H1 (cell line): ENCODE measurements around the gene PARD3. TPM values are rescaled to one million over a fixed set of nuclear protein-coding genes. Genes with fewer than 3 reads are reported as not detected.

Experiments
- CTCF ChIA-PET: fragments of 300-600 bp; sonication (Branson Sonifier 250); formaldehyde crosslinking; loops from one replicate; lab custom pipeline; 2021; ENCODE audit not compliant: partially characterized antibody; lab: Charles Lee
- POLR2A ChIA-PET: fragments of 300-600 bp; sonication (Branson Sonifier 250); formaldehyde crosslinking; loops from one replicate; lab custom pipeline; 2021; ENCODE audit warnings: inconsistent platforms; ENCODE audit not compliant: partially characterized antibody; lab: Charles Lee
- DNase-seq, 2 experiments: peaks; one replicate each; pipeline versions ENCODE4 v3.0.0 to v3.0.0-alpha.2; 2010 to 2022; ENCODE audit warnings: low spot score in 2 of 2, low read depth in 1 of 2, mixed read lengths in 1 of 2
- FAIRE-seq: peaks from 2 replicates; lab custom pipeline; 2011; peaks lifted over from hg19 to GRCh38; lab: Jason Lieb, UNC
- H2AFZ ChIP-seq: 2 replicates; pipeline ENCODE4 v1.8.1; 2012; ENCODE audit warnings: low read length, inconsistent platforms
- H2AK5ac ChIP-seq: 2 replicates; pipeline ENCODE4 v1.6.1; 2013; ENCODE audit warnings: low read depth, low read length
- H2BK120ac ChIP-seq: replicated peaks from 2 replicates; pipeline ENCODE3; 2013; ENCODE audit warnings: low read depth, low read length, inconsistent platforms
- H2BK12ac ChIP-seq: 2 replicates; pipeline ENCODE4 v1.6.1; 2013; ENCODE audit warnings: low read depth, low read length
- H2BK15ac ChIP-seq: 2 replicates; pipeline ENCODE4 v1.6.1; 2013; ENCODE audit warnings: low read length
- H2BK20ac ChIP-seq: 2 replicates; pipeline ENCODE4 v1.6.1; 2013; ENCODE audit warnings: low read length
- H2BK5ac ChIP-seq: 2 replicates; pipeline ENCODE4 v1.6.1; 2013; ENCODE audit warnings: low read depth, low read length
- H3K14ac ChIP-seq: 2 replicates; pipeline ENCODE4 v1.6.1; 2013; ENCODE audit warnings: inconsistent platforms; ENCODE audit not compliant: insufficient read length
- H3K18ac ChIP-seq: 2 replicates; pipeline ENCODE4 v1.6.1; 2013; ENCODE audit warnings: low read length; ENCODE audit errors: extremely low read depth
- H3K23ac ChIP-seq: 2 replicates; pipeline ENCODE4 v1.6.1; 2013; ENCODE audit warnings: inconsistent platforms; ENCODE audit not compliant: insufficient read length
- H3K23me2 ChIP-seq: 2 replicates; pipeline ENCODE4 v1.6.1; 2013; ENCODE audit warnings: low read depth, low read length
- H3K27ac ChIP-seq: 2 replicates; pipeline ENCODE4 v1.6.1; 2011; ENCODE audit warnings: low read depth, low read length, inconsistent platforms
- H3K27me3 ChIP-seq, 4 experiments: replicated peaks in 1 of 4; 1 replicate in 1 of 4; 2 replicates in 3 of 4; pipeline versions ENCODE4 v1.6.1 to v1.8.1; 2011 to 2013; ENCODE audit warnings: low read length in 3 of 4, mild to moderate bottlenecking in 3 of 4, inconsistent platforms in 2 of 4, mixed read lengths in 2 of 4, moderate library complexity in 1 of 4; ENCODE audit not compliant: control insufficient read depth in 3 of 4, insufficient read depth in 3 of 4; ENCODE audit errors: extremely low read depth in 1 of 4
- H3K36me3 ChIP-seq, 4 experiments: 2 replicates each; pipeline versions ENCODE4 v1.6.1 to v1.8.1; 2011 to 2013; ENCODE audit warnings: mild to moderate bottlenecking in 4 of 4, low read length in 3 of 4, moderate library complexity in 2 of 4, control low read depth in 1 of 4, inconsistent platforms in 1 of 4; ENCODE audit not compliant: insufficient read depth in 4 of 4, control insufficient read depth in 2 of 4
- H3K4ac ChIP-seq: replicated peaks from 2 replicates; pipeline ENCODE3; 2013; ENCODE audit warnings: low read length, low read depth, mixed read lengths, inconsistent platforms; ENCODE audit not compliant: insufficient read length
- H3K4me1 ChIP-seq, 4 experiments: replicated peaks in 1 of 4; 1 replicate in 1 of 4; 2 replicates in 3 of 4; pipeline versions ENCODE4 v1.6.1 to v1.8.1; 2011 to 2013; ENCODE audit warnings: low read length in 3 of 4, inconsistent platforms in 2 of 4, mixed read lengths in 1 of 4; ENCODE audit not compliant: insufficient read depth in 4 of 4, control insufficient read depth in 3 of 4
- H3K4me2 ChIP-seq, 2 experiments: 2 replicates each; pipeline versions ENCODE4 v1.6.1 to v1.8.1; 2011 to 2013; ENCODE audit warnings: low read depth in 2 of 2, low read length in 2 of 2, control low read depth in 1 of 2, inconsistent platforms in 1 of 2, mild to moderate bottlenecking in 1 of 2; ENCODE audit not compliant: insufficient read depth in 1 of 2
- H3K4me3 ChIP-seq, 4 experiments: fragments of 200-600, 300-600 bp in 1 of 4; sonication (generic), shearing (Covaris generic), sonication (Bioruptor Twin) in 1 of 4; 2 replicates each; pipeline versions ENCODE4 v1.5.1 to v1.8.1; 2011 to 2016; ENCODE audit warnings: low read length in 4 of 4, low read depth in 3 of 4, control low read depth in 2 of 4, inconsistent platforms in 2 of 4, mild to moderate bottlenecking in 2 of 4, mixed read lengths in 1 of 4, moderate library complexity in 1 of 4; ENCODE audit not compliant: insufficient read depth in 2 of 4; ENCODE audit errors: extremely low read depth in 1 of 4
- H3K56ac ChIP-seq: replicated peaks from 2 replicates; pipeline ENCODE3; 2013; ENCODE audit warnings: low read depth, mild to moderate bottlenecking, mixed read lengths, low read length, inconsistent platforms; ENCODE audit not compliant: insufficient read length
- H3K79me1 ChIP-seq: 2 replicates; pipeline ENCODE4 v1.6.1; 2013; ENCODE audit warnings: low read depth, low read length, control low read depth
- H3K79me2 ChIP-seq, 2 experiments: 2 replicates each; pipeline versions ENCODE4 v1.6.1 to v1.8.1; 2012 to 2013; ENCODE audit warnings: low read length in 2 of 2, mild to moderate bottlenecking in 2 of 2, inconsistent platforms in 1 of 2; ENCODE audit not compliant: insufficient read depth in 2 of 2, control insufficient read depth in 1 of 2
- H3K9ac ChIP-seq, 4 experiments: replicated peaks in 1 of 4; 1 replicate in 1 of 4; 2 replicates in 3 of 4; pipeline versions ENCODE4 v1.6.1 to v1.8.1; 2011 to 2013; ENCODE audit warnings: low read depth in 3 of 4, low read length in 3 of 4, control low read depth in 2 of 4, mild to moderate bottlenecking in 2 of 4, moderate library complexity in 2 of 4, inconsistent platforms in 1 of 4; ENCODE audit errors: extremely low read depth in 1 of 4
- H3K9me3 ChIP-seq, 2 experiments: 2 replicates each; pipeline versions ENCODE4 v1.6.1 to v1.8.1; 2012 to 2013; ENCODE audit warnings: mild to moderate bottlenecking in 2 of 2, moderate library complexity in 2 of 2, control low read depth in 1 of 2, inconsistent platforms in 1 of 2, low read depth in 1 of 2, low read length in 1 of 2, mixed read lengths in 1 of 2; ENCODE audit not compliant: insufficient read depth in 2 of 2
- H4K20me1 ChIP-seq, 2 experiments: replicated peaks in 1 of 2; 2 replicates each; pipeline versions ENCODE3 to v1.8.1; 2011 to 2013; ENCODE audit warnings: inconsistent platforms in 2 of 2, low read length in 2 of 2, mild to moderate bottlenecking in 1 of 2; ENCODE audit not compliant: insufficient read depth in 2 of 2, control insufficient read depth in 1 of 2
- H4K5ac ChIP-seq: 2 replicates; pipeline ENCODE4 v1.6.1; 2013; ENCODE audit warnings: low read length, low read depth, mixed read lengths, inconsistent platforms; ENCODE audit not compliant: insufficient read length
- H4K8ac ChIP-seq: 2 replicates; pipeline ENCODE4 v1.8.0; 2013; ENCODE audit warnings: mild to moderate bottlenecking, moderate library complexity, low read length, inconsistent platforms; ENCODE audit not compliant: insufficient read depth; ENCODE audit errors: extremely low read depth
- H4K91ac ChIP-seq: replicated peaks from 2 replicates; pipeline ENCODE3; 2013; ENCODE audit warnings: low read length, mixed read lengths, inconsistent platforms; ENCODE audit not compliant: insufficient read length
- ATF3 ChIP-seq: IDR thresholded peaks from 2 replicates; pipeline ENCODE4 v1.6.1; 2011; ENCODE audit warnings: low read depth, mild to moderate bottlenecking, low read length; ENCODE audit not compliant: insufficient read depth
- CHD1 ChIP-seq: IDR thresholded peaks from 2 replicates; pipeline ENCODE4 v1.6.1; 2012; ENCODE audit warnings: low read depth, low read length, improper control_type of control experiment
- CHD2 ChIP-seq: IDR thresholded peaks from 2 replicates; pipeline ENCODE4 v1.6.1; 2012; ENCODE audit warnings: low read length, improper control_type of control experiment
- CREB1 ChIP-seq: IDR thresholded peaks from 2 replicates; pipeline ENCODE4 v1.6.1; 2012; ENCODE audit warnings: inconsistent platforms
- EP300 ChIP-seq, 2 experiments: IDR thresholded peaks; 1 replicate in 1 of 2; 2 replicates in 1 of 2; pipeline ENCODE4 v1.6.1; 2011 to 2012; ENCODE audit warnings: low read depth in 2 of 2, low read length in 2 of 2, mild to moderate bottlenecking in 2 of 2, borderline replicate concordance in 1 of 2, inconsistent platforms in 1 of 2, moderate library complexity in 1 of 2
- GTF2F1 ChIP-seq: IDR thresholded peaks from 2 replicates; pipeline ENCODE4 v1.6.1; 2012; ENCODE audit warnings: low read depth, low read length, improper control_type of control experiment, borderline replicate concordance
- JUN ChIP-seq: IDR thresholded peaks from 2 replicates; pipeline ENCODE4 v1.6.1; 2011; ENCODE audit warnings: low read depth, mild to moderate bottlenecking, improper control_type of control experiment, low read length
- KDM4A ChIP-seq: IDR thresholded peaks from one replicate; pipeline ENCODE4 v1.7.1; 2012; ENCODE audit warnings: low read depth, mild to moderate bottlenecking, moderate library complexity, low read length, inconsistent platforms; ENCODE audit not compliant: severe bottlenecking
- POLR2AphosphoS5 ChIP-seq: IDR thresholded peaks from 2 replicates; pipeline ENCODE4 v1.6.1; 2011; ENCODE audit warnings: low read depth, low read length
- SUZ12 ChIP-seq: fragments of 200-600 bp; sonication (generic); IDR thresholded peaks from 2 replicates; pipeline ENCODE4 v1.6.1; 2012; ENCODE audit warnings: mild to moderate bottlenecking, inconsistent platforms, low read length, moderate library complexity, mixed read lengths
- WGBS, 2 experiments: shearing (Covaris generic) in 1 of 2; methylation state at CpG; one replicate each; pipeline versions ENCODE4 v1.1.6 to v1.1.7; 2013 to 2015; ENCODE audit warnings: low lambda C conversion rate in 2 of 2, mixed read lengths in 2 of 2, inconsistent platforms in 1 of 2, low coverage in 1 of 2, missing lambda C conversion rate in 1 of 2; ENCODE audit not compliant: insufficient replicate concordance in 2 of 2, insufficient coverage in 1 of 2, insufficient read length in 1 of 2; ENCODE audit errors: extremely low coverage in 1 of 2, missing lambda C conversion rate in 1 of 2; 5-methylcytosine and 5-hydroxymethylcytosine counted together
- polyA plus RNA-seq, 7 experiments: library from polyadenylated mRNA; depleted of rRNA in 3 of 7; stranded (reverse) in 5 of 7; unstranded in 2 of 7; fragments of >200 nt in 5 of 7; fragments of 200-250 nt in 2 of 7; gene quantifications; 1 replicate in 5 of 7; 2 replicates in 1 of 7; 4 replicates in 1 of 7; pipeline versions ENCODE4 v1.2.1 to v1.2.3, GENCODE V29; 2011 to 2013; ENCODE audit warnings: missing spikeins in 2 of 7, mixed read lengths in 2 of 7
- total RNA-seq: library from RNA; stranded (reverse); fragmentation: NEBNext Ultra II Directional; extraction: Animal tissue kit (Norgen Biotek cat#: 25700); gene quantifications from 2 replicates; pipeline ENCODE4 v1.2.1, GENCODE V29; 2021

The PARD3 gene
- total and polyA plus RNA-seq, 2 of the 8 experiments (the other 6 are each of a cell fraction or from before 2014, with no cell fraction given) = 19.7 to 49.1 TPM

GRCh38 chr10:34664706-34665105, 150.4 kb downstream of the PARD3 start:
- H2AK5ac ChIP-seq = no peak overlapping the region; the same call in 1 of the 2 replicates
- no peaks in the 10 kb centered on the region for H3K9me3 ChIP-seq
- H3K56ac ChIP-seq = peak overlapping the region; percentile 59
- no peak overlapping the region for H3K14ac ChIP-seq
- H3K4me1 ChIP-seq = peaks cover 0 to 3% (median under 1%) of the 10 kb centered on the region in 4 experiments; a peak in 3 of 7 replicates
- no peaks in the 10 kb centered on the region for H3K36me3 ChIP-seq
- no peak for TF ChIP-seq ATF3
- no peak for TF ChIP-seq KDM4A
- no peak for TF ChIP-seq EP300 (IDR thresholded peaks at IDR 0.05; ENCODE audit: borderline replicate concordance in 1 of 2, low read depth in 2 of 2, low read length in 2 of 2)
- no peak for TF ChIP-seq CHD1
- TF ChIP-seq JUN = no peak
- no peak for TF ChIP-seq POLR2AphosphoS5
- TF ChIP-seq CREB1 = no peak
- no peak for TF ChIP-seq SUZ12
- no peak for TF ChIP-seq CHD2
- TF ChIP-seq GTF2F1 = no peak
- no peak overlapping the region for H2AFZ ChIP-seq
- H2BK12ac ChIP-seq = no peak overlapping the region
- H3K4ac ChIP-seq = no peak overlapping the region
- peaks cover 3% of the 10 kb centered on the region; the same call in 1 of the 2 replicates for H3K79me1 ChIP-seq
- H3K23ac ChIP-seq = no peak overlapping the region
- H3K27me3 ChIP-seq = no peaks in the 10 kb centered on the region
- H4K20me1 ChIP-seq = peaks cover 4 to 7% of the 10 kb centered on the region in 2 experiments
- no peaks in the 10 kb centered on the region for H3K23me2 ChIP-seq
- no peak for FAIRE-seq
- POLR2A ChIA-PET = no interaction called here
- H2BK20ac ChIP-seq = no peak overlapping the region
- H4K91ac ChIP-seq = no peak overlapping the region
- no peak overlapping the region for H3K4me2 ChIP-seq
- no peak overlapping the region for H3K27ac ChIP-seq
- no peak overlapping the region for H4K8ac ChIP-seq
- 100% methylated on average over 1 of the region's 1 CpG; no CpG with 5 or more reads in 1 of the 2 experiments for WGBS, 2 experiments
- no peak overlapping the region for H4K5ac ChIP-seq
- no peak for DNase-seq
- CTCF ChIA-PET = interaction anchor here (1.1 to 2.0 kb wide), 4 partner anchors 8 to 132 kb away, joined by 3 to 8 read pairs (median 4); no protein-coding TSS in a partner anchor
- H2BK15ac ChIP-seq = no peak overlapping the region
- H3K79me2 ChIP-seq = peaks cover 0 to 62% of the 10 kb centered on the region in 2 experiments; a peak in 2 of 4 replicates
- no peak overlapping the region for H2BK120ac ChIP-seq
- H3K9ac ChIP-seq = no peak overlapping the region
- H3K18ac ChIP-seq = no peak overlapping the region
- no peak overlapping the region for H3K4me3 ChIP-seq
- H2BK5ac ChIP-seq = no peak overlapping the region
